ENCODE data around the gene MYB. TPM values are rescaled to one million over a fixed set of nuclear protein-coding genes. Genes with fewer than 3 reads are reported as not detected.

Gene MYB
- total and polyA plus RNA-seq, 8 donors = 0.07 to 0.37 (median 0.17) TPM; not detected in 3

- no peaks in the 10 kb centered on the region for H3K9me3 ChIP-seq
- H3K27ac ChIP-seq = no peak overlapping the region
- peak in 5 of 6 donors; percentile 16 to 71 (median 42) for DNase-seq
- intact Hi-C loops (cut with DNase I) = no loop called here
- no peak for FAIRE-seq
- no peak for TF ChIP-seq CTCF (IDR thresholded peaks at IDR 0.05)
- no peaks in the 10 kb centered on the region for H3K36me3 ChIP-seq
- ATAC-seq = peak; percentile 47 to 73 (median 64)
- peaks cover 0 to 11% (median 7%) of the 10 kb centered on the region in 3 donors for H3K4me1 ChIP-seq
- H3K4me3 ChIP-seq = peak overlapping the region; percentile 6 to 63 (median 38)
- H3K27me3 ChIP-seq = peaks cover 0 to 32% (median 4%) of the 10 kb centered on the region in 4 donors
- 2% methylated on average over 32 of the region's 32 CpGs for WGBS, 2 donors
Observed at GRCh38 chr6:135183002-135183531, 2.0 kb downstream of the MYB start.

- Histone ChIP-seq H3K27ac (no peak overlapping the region), H3K9me3 (no peaks in the 10 kb centered on the region), H3K36me3 (no peaks in the 10 kb centered on the region), H3K4me1 (peaks cover 0 to 11% (median 7%) of the 10 kb centered on the region in 3 donors), H3K4me3 (peak overlapping the region in 2 of 4 donors; percentile 43 to 63), H3K27me3 (peaks cover 0 to 32% (median 4%) of the 10 kb centered on the region in 4 donors)
- DNase-seq (peak in 5 of 6 donors; percentile 13 to 65 (median 38)), FAIRE-seq (no peak), ATAC-seq (peak; percentile 21 to 68 (median 64))
- TF ChIP-seq CTCF (IDR thresholded peaks at IDR 0.05) = peak in 1 of 4 donors; percentile 30
- intact Hi-C loops (cut with DNase I) = no loop called here
- 14% methylated on average over 19 of the region's 19 CpGs for WGBS, 2 donors
Observed at GRCh38 chr6:135183532-135184440, 2.7 kb downstream of the MYB start.

- WGBS, 2 donors = 81 to 82% methylated on average over 3 of the region's 3 CpGs
- FAIRE-seq (no peak), DNase-seq (no peak), ATAC-seq (no peak)
- no peak for TF ChIP-seq CTCF (IDR thresholded peaks at IDR 0.05)
- Histone ChIP-seq H3K27ac (no peak overlapping the region), H3K4me1 (peaks cover 0 to 11% (median 7%) of the 10 kb centered on the region in 3 donors), H3K36me3 (no peaks in the 10 kb centered on the region), H3K9me3 (no peaks in the 10 kb centered on the region), H3K27me3 (peaks cover 0 to 32% (median 4%) of the 10 kb centered on the region in 4 donors), H3K4me3 (no peak overlapping the region)
- intact Hi-C loops (cut with DNase I) = no loop called here
Observed at GRCh38 chr6:135185483-135185882, 4.4 kb downstream of the MYB start.

- FAIRE-seq (no peak), DNase-seq (no peak), ATAC-seq (no peak)
- H3K4me1 ChIP-seq = peaks cover 0 to 11% (median 7%) of the 10 kb centered on the region in 3 donors
- H3K36me3 ChIP-seq = no peaks in the 10 kb centered on the region
- H3K27me3 ChIP-seq = peaks cover 0 to 32% (median 4%) of the 10 kb centered on the region in 4 donors
- H3K4me3 ChIP-seq = no peak overlapping the region
- H3K9me3 ChIP-seq = no peaks in the 10 kb centered on the region
- WGBS, 2 donors = 96 to 98% methylated on average over 2 of the region's 2 CpGs
- no peak for TF ChIP-seq CTCF (IDR thresholded peaks at IDR 0.05)
- H3K27ac ChIP-seq = no peak overlapping the region
- intact Hi-C loops (cut with DNase I) = no loop called here
Observed at GRCh38 chr6:135186255-135186654, 5.1 kb downstream of the MYB start.

Data from pancreas (tissue), 10 donors.